WI38 (cell line): ENCODE data around the gene RPUSD4.

Source experiments
- H3K4me3 ChIP-seq: 2 replicates; pipeline ENCODE4 v1.5.1; 2011; ENCODE audit warnings: low read depth, mild to moderate bottlenecking, control low read depth, low read length
- TF ChIP-seq, protein P1 (sequence below): IDR thresholded peaks from 2 replicates; pipeline ENCODE4 v1.5.1; 2012; ENCODE audit warnings: low read depth, mild to moderate bottlenecking, control low read depth, low read length

The RPUSD4 gene

DNA sequence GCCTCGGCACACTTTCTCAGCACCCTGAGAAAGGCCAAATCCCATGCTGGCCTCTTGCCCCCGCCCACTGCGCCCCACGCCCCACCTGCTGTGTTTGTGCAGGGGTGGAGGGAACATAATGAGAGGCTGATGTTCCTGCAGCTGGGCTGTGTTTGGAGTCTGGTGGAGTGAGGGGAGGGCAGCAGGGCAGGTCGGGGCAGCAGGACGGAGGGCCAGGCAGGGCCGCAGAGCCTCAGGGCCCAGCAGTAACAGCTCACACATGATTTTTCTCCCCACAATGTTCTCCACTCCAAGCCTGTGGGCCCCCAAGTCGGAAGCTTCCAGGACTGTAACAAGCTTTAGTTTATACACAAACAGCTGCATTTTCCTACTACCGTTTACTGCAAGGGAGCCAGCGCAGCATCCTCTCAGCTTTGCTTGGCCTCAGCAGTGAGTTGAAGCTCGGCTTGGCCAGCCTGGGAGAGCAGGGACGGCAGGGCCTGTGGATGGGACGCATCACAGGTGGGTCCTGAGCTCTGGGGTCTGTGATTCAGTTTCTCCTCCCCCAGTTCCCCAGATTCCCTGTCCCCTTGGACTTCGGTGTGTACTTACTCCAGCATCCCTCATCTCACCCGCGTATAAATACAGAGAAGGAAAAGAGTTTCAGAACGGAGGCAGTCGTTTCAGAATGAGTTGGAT, 51.0 kb downstream of the RPUSD4 start:
- no peak overlapping the region for H3K4me3 ChIP-seq
- TF ChIP-seq, protein P1, sequence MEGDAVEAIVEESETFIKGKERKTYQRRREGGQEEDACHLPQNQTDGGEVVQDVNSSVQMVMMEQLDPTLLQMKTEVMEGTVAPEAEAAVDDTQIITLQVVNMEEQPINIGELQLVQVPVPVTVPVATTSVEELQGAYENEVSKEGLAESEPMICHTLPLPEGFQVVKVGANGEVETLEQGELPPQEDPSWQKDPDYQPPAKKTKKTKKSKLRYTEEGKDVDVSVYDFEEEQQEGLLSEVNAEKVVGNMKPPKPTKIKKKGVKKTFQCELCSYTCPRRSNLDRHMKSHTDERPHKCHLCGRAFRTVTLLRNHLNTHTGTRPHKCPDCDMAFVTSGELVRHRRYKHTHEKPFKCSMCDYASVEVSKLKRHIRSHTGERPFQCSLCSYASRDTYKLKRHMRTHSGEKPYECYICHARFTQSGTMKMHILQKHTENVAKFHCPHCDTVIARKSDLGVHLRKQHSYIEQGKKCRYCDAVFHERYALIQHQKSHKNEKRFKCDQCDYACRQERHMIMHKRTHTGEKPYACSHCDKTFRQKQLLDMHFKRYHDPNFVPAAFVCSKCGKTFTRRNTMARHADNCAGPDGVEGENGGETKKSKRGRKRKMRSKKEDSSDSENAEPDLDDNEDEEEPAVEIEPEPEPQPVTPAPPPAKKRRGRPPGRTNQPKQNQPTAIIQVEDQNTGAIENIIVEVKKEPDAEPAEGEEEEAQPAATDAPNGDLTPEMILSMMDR = no peak

DNA sequence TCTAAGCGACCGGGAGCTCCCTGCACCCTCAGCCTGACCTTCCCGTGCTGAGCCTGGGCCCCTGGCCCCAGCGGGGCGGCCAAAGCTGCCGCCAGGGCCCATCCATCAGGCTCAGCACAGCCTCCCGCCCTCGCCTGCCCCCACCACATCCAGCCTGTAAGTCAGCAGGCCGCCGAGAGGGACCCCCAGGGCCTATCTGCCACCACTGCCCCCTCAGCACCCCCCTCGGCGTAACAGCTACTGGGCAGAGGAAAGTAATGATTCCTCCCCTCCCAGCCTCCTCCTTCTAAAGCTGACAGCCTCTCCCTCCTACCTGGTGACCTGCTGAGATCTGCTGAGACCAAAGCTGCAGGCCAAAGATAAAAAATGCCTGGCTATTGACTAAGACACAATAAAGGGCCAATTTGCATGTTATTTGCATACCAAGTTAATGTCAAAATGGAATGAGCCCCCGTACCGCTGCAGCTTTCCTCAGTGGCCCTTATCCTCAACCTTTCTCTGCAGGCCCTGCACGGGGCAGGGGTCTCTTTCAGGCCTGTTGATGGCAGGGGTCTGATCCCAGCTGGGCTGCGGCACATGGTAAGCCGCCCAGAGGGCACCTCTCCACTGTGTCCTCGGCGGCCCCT, 51.6 kb downstream of the RPUSD4 start:
- TF ChIP-seq, protein P1 = no peak
- no peak overlapping the region for H3K4me3 ChIP-seq

DNA sequence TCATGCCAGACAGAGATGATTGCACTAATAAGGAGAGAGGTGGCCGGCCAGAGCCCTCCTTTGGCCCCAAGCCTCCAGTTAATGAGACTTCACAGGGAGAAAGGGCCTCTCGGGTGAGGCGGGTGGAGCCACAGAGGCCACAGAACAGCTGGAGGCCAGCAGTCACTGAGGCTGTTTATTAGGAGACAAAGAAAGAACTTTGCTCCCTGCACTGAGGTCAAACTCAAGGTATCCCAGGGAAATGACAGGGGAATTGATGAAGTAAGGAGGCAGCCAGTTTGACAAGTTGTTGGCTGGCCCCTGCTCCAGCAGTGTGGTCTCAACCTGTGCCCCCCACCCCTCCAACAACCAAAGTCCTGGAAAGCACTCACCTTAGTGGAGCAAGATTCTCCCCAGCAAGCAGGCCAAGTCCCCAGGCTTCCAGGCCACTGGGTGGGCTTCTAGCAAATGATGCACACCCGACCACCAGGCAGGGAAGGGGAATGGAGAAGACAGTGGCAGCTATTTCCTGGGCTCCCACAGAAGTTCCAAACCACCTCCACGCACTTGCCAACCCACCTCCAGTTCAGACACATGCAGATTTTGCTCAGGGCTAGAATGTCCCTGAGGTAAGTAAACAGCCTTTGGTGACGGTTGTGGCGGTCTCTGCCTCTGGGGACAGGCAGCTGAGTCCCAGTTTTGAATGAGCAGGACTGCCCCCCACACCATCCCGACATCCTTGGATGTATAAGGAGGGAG, 53.2 kb downstream of the RPUSD4 start:
- TF ChIP-seq, protein P1 = no peak
- H3K4me3 ChIP-seq = no peak overlapping the region

DNA sequence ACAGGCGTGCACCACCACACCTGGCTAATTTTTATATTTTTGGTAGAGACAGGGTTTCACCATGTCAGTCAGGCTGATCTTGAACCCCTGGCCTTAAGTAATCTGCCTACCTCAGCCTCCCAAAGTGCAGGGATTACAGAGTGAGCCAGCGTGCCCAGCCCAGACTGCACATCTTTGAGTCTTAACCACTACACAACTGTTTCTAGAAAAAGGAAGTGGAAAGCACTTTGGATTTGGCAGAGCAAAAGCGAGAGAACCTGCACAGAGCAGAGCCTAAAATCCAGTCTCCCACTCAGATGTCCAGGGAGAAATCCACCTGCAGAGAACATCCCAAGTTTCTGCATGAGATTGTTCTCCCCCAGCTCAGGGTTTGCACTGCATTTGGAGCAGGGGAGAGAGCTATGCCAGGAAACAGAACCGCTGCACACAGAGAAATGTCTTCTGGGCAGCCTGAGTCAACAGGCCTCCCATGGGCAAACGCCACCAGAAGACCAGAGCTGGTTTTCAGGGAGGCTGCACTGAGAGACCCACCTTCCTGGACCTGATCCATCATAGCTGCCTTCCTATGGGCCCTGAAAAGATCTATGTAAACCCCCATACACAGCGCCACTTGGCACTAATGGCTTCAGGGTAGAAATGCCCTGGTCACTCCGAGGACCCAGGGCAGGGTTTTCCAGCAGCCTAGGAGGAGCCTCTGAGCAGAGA, 54.0 kb downstream of the RPUSD4 start:
- H3K4me3 ChIP-seq = no peak overlapping the region
- TF ChIP-seq, protein P1 = no peak

DNA sequence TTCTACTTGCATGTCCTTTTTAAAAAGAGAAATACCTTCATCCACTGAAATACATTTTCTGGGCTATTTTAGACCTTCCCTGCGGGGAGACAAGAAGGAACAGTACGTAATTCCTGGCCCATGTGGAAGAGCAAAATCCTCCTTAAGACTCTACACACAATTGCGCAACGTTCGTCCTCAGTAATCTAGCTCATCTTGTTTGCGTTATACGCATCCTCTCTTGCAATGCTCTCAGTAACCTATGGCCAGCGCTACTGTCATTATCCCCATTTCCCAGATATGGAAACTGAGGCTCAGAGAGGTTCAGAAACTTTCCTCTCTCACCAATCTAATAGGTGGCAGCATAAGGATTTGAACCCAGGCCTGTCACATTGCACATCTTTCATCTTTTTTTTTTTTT, 54.6 kb downstream of the RPUSD4 start:
- TF ChIP-seq, protein P1 = no peak
- no peak overlapping the region for H3K4me3 ChIP-seq

DNA sequence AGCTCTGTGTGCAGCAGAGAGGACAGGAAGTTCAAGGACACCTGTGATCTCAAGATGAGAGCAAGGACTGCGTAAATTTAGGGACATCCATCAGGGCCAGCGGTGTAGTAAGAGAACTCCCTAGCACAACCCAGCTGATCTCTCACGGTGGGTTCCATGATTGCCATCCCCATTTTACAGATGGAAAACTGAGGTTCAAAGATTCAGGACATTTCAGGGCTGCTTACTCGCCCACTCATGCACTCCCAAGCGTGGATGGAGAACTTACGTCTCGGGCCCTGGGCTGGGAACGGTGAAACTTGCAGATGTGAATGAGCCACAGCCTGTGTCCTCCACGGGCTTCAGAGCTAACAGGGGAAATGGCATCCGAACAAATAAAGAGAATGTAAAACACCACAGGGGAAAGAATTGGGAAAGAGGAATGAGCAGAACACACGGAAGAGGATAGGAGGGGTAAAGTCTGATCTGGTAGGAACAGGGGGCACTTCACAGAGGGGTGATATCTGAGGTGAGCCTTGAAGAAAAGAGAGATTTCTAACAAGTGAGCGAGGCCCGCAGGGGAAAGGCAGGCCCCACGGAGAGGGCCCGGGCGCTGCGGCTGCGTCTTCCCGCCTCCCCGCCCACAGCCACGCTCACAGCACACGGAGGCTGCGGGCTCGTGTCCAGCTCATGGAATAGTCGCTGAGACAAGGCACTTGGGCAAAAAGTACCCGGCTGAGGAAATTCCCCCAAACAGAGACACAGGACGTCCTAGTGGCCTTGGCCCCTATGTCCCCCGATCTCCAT, 55.9 kb downstream of the RPUSD4 start:
- no peak overlapping the region for H3K4me3 ChIP-seq
- TF ChIP-seq, protein P1 = no peak
